Loucy (cell line): Measurements from ENCODE around the gene CHST5.

Experiments
- EZH2phosphoT487 ChIP-seq: fragments of 200-600 bp; IDR thresholded peaks from 2 replicates; pipeline ENCODE4 v1.6.1; 2018; ENCODE audit warnings: antibody characterized with exemption, mild to moderate bottlenecking, moderate library complexity, borderline replicate concordance
- TF ChIP-seq, protein P1 (sequence below): fragments of 200-600 bp; sonication (generic); conservative IDR thresholded peaks from 2 replicates; pipeline ENCODE4 v1.5.1; 2014; ENCODE audit warnings: mild to moderate bottlenecking, antibody characterized with exemption, low read length

DNA sequence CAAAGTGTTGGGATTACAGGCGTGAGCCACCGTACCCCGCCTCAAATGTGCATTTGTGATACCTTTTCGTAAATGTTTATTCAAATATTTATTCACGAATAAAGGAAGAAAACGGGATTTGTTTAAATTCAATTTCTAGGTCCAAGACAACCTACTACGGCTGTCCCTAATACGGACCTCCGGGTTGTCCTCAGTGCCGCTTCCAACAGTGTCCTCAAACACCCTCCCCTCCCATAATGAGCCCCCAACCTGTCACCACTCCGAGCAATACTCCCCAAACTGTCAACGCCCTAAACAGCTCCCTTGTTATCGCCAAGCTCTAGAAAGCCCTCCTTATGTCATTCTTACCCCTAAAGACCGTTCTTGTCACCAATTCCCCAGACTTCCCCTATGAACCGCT lies 29.7 kb upstream of the CHST5 start:
- TF ChIP-seq, protein P1, sequence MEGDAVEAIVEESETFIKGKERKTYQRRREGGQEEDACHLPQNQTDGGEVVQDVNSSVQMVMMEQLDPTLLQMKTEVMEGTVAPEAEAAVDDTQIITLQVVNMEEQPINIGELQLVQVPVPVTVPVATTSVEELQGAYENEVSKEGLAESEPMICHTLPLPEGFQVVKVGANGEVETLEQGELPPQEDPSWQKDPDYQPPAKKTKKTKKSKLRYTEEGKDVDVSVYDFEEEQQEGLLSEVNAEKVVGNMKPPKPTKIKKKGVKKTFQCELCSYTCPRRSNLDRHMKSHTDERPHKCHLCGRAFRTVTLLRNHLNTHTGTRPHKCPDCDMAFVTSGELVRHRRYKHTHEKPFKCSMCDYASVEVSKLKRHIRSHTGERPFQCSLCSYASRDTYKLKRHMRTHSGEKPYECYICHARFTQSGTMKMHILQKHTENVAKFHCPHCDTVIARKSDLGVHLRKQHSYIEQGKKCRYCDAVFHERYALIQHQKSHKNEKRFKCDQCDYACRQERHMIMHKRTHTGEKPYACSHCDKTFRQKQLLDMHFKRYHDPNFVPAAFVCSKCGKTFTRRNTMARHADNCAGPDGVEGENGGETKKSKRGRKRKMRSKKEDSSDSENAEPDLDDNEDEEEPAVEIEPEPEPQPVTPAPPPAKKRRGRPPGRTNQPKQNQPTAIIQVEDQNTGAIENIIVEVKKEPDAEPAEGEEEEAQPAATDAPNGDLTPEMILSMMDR: no peak
- TF ChIP-seq EZH2phosphoT487: no peak
